OCI-LY3 (cell line): Measurements from ENCODE around the gene TNFRSF6B.

ENCODE experiments used
- EZH2phosphoT487 ChIP-seq: fragments of 200-600 bp; shearing (Covaris generic); IDR thresholded peaks from 2 replicates; pipeline ENCODE4 v1.6.1; 2018; ENCODE audit warnings: antibody characterized with exemption, mixed run types, low read depth
- TF ChIP-seq, protein P1 (sequence below): fragments of 200-600, 300-600 bp; sonication (generic); IDR thresholded peaks from 2 replicates; pipeline ENCODE4 v1.5.1; 2014; ENCODE audit warnings: antibody characterized with exemption, low read length, low read depth

GRCh38 chr20:63678667-63679465 lies 17.6 kb upstream of the TNFRSF6B start:
- TF ChIP-seq, protein P1, sequence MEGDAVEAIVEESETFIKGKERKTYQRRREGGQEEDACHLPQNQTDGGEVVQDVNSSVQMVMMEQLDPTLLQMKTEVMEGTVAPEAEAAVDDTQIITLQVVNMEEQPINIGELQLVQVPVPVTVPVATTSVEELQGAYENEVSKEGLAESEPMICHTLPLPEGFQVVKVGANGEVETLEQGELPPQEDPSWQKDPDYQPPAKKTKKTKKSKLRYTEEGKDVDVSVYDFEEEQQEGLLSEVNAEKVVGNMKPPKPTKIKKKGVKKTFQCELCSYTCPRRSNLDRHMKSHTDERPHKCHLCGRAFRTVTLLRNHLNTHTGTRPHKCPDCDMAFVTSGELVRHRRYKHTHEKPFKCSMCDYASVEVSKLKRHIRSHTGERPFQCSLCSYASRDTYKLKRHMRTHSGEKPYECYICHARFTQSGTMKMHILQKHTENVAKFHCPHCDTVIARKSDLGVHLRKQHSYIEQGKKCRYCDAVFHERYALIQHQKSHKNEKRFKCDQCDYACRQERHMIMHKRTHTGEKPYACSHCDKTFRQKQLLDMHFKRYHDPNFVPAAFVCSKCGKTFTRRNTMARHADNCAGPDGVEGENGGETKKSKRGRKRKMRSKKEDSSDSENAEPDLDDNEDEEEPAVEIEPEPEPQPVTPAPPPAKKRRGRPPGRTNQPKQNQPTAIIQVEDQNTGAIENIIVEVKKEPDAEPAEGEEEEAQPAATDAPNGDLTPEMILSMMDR: no peak
- no peak for TF ChIP-seq EZH2phosphoT487
